Stimulated activated CD4-positive, alpha-beta T cell treated with anti-CD3 and anti-CD28 coated beads, Interleukin-4, amount 100 ng/mL, for 1 hour (primary cell): ENCODE measurements around the gene ATP8B1.
"Not testable (repeated sequence)": the region's sequence is repeated elsewhere in the genome, so short reads cannot be mapped to it uniquely, and the experiment has no call there.

ENCODE experiments used
- DNase-seq: peaks from one replicate; pipeline ENCODE4 v3.0.0-alpha.2; 2020

ATP8B1 gene

DNA sequence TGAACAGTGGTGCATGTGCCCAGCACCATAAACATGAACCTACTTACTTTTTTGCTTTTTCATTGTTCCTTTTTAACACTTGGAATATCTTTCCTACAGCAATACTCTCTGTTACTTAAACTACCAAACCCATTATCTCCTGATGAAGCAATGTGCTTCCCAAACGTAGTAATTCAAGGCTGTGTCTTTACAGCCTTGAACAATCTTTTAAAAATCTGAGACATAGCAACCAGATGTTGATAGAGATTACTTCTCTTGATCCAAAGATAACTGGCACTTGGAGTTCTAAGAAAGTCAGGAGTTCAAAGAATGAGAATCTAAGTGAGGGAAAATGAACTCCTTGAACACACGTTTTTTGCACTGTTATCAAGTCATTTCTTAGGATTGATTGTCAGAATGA is 40.4 kb downstream of the ATP8B1 start:
- DNase-seq = no peak

DNA sequence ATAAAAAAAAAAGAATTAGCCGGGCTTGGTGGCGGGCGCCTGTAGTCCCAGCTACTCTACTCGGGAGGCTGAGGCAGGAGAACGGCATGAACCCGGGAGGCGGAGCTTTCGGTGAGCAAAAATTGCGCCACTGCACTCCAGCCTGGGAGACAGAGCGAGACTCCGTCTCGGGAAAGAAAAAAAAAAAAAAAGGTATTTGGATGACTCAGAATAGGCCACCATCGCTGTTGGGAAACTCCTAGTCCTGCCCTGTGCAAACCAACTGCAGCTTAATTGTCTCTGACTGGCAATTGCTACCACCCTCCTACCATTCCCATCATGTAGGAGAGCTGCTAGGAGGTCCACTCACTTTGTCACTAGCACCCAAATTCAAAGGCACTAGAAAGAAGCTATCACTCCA is 43.5 kb downstream of the ATP8B1 start:
- no peak for DNase-seq

- no peak for DNase-seq
Measured at GRCh38 chr18:57755473-57756067, 47.5 kb downstream of the ATP8B1 start.

GRCh38 chr18:57754577-57755338 is 48.4 kb downstream of the ATP8B1 start:
- DNase-seq = no peak

DNA sequence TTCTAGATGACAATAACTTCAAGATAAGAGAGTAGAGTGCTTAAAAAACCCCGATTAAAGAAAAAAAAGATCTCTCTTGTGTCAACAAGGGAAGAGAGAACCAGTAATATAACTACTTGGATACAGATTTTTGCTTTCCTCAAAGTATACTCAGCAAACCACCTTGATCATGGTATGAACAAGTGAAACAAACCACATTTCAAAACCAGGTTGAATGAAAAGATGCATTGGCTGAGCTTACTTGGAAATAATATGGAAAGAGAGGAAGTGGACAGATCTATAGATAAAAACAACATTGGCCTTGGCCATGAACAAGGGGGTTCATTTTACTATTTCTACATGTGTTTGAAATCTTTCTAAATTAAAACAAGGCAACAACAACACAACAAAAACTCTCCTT is 50.1 kb downstream of the ATP8B1 start:
- no peak for DNase-seq

- DNase-seq = no peak
Measured at GRCh38 chr18:57749604-57749970, 53.5 kb downstream of the ATP8B1 start.

DNA sequence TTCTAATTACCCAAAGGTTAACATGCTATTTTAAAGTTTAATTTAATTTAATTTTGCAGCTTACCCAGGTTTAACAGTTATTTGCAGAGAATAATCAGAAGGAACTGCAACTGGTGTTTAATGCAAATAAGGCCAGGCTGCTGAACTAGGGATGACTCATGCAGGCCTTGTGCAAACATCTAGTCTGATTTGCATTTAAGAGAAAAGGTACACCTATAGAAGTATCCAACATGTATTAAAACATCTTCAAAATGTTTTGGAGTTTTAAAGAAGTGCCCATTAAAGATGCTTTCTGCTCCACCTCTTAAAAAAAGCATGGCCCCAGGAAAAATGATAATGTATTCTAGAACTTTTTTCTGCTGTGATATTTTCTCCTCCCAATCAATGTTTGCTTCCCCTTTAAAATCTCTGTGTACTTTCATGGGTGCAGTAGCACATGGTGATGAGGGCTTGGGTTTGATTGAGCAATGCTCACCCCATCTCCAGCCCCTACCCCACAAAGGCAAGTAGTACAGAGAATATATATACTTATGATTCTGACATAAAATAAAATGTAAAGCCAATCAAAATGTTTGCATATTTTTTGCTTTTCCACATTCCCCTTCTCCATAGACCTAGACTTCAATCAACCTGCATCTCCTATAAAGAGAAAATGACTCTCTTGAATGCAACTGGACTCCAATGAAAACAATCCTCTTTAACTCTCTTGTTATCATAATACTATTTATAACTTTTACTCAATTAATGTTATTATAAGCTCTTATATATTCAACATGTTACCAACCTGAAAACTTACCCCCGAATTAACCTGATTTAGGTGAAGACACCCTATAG is 54.1 kb downstream of the ATP8B1 start:
- DNase-seq = no peak

- no peak for DNase-seq
Measured at GRCh38 chr18:57747809-57748680, 55.1 kb downstream of the ATP8B1 start.

DNA sequence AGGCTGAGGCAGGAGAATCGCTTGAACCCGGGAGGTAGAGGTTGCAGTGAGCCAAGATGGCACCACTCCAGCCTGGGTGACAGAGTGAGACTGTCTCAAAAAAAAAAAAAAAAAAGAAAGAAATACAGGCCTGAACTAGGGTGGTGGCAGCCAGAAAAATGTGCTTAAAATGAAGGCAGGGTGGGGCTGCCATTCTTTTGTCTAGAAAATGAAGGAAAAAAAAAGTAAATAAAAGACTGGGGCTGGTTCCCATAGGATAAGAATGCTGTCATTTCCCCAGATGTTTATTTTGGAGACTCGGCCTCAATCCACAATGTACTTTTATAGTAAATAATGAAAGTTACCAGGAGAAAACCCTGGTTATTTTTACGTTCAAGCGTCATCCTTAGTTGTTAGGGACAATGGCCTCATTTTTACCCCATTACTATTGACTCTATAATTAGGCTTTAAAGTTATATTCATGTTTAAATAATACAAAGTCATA is 58.9 kb downstream of the ATP8B1 start:
- DNase-seq = no peak

GRCh38 chr18:57743008-57743407 is 60.1 kb downstream of the ATP8B1 start:
- no peak for DNase-seq

- DNase-seq = no peak
Measured at GRCh38 chr18:57741273-57741672, 61.8 kb downstream of the ATP8B1 start.

GRCh38 chr18:57738078-57738477 is 65.0 kb downstream of the ATP8B1 start:
- no peak for DNase-seq

- DNase-seq = no peak
Measured at GRCh38 chr18:57737400-57738060, 65.6 kb downstream of the ATP8B1 start.

DNA sequence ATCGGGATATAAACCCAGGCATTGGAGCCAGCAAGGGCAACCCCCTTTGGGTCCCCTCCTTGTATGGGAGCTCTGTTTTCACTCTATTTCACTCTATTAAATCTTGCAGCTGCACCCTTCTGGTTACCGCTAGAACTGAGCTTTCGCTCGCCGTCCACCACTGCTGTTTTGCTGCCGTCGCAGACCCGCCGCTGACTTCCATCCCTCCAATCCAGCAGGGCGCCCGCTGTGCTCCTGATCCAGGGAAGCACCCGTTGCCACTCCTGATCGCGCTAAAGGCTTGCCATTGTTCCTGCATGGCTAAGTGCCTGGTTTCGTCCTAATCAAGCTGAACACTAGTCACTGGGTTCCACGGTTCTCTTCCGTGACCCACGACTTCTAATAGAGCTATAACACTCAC is 68.1 kb downstream of the ATP8B1 start:
- DNase-seq = not testable (repeated sequence)

DNA sequence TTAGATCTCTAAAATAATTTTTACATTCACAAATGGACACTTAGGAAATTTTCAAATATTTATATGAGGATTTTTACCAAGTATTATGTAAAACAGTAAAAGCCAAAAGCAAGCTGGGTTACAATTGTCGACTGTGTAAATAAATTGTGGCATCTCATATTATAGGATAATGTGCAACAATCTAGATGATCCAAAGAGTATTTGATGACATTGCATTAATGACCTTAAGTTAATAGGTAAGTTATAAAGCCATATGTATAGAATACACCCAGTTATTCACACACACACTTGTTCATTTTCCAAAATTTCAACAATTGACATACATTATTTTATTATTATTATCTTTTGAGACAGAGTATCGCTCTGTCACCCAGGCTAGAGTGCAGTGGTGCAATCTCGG is 69.3 kb downstream of the ATP8B1 start:
- DNase-seq = no peak

- DNase-seq = no peak
Measured at GRCh38 chr18:57730146-57730545, 73.0 kb downstream of the ATP8B1 start.

- no peak for DNase-seq
Measured at GRCh38 chr18:57728941-57729511, 74.1 kb downstream of the ATP8B1 start.

GRCh38 chr18:57727952-57728807 is 74.9 kb downstream of the ATP8B1 start:
- no peak for DNase-seq

DNA sequence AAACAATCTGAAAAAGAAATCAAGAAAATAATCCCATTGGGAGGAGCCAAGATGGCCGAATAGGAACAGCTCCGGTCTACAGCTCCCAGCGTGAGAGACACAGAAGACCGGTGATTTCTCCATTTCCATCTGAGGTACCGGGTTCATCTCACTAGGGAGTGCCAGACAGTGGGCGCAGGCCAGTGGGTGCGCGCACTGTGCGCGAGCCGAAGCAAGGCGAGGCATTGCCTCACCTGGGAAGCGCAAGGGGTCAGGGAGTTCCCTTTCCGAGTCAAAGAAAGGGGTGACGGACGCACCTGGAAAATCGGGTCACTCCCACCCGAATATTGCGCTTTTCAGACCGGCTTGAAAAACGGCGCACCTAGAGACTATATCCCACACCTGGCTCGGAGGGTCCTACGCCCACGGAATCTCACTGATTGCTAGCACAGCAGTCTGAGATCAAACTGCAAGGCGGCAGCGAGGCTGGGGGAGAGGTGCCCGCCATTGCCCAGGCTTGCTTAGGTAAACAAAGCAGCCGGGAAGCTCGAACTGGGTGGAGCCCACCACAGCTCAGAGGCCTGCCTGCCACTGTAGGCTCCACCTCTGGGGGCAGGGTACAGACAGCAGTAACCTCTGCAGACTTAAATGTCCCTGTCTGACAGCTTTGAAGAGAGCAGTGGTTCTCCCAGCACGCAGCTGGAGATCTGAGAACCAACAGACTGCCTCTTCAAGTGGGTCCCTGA is 83.7 kb downstream of the ATP8B1 start:
- DNase-seq = not testable (repeated sequence)

- no peak for DNase-seq
Measured at GRCh38 chr18:57716549-57716948, 86.6 kb downstream of the ATP8B1 start.
